ENCODE results near the gene HAL. TPM values are rescaled to one million over a fixed set of nuclear protein-coding genes. Genes with fewer than 3 reads are reported as not detected.

The HAL gene
- total RNA-seq, 1 donor from 2014 or later = 7.3 TPM

DNA sequence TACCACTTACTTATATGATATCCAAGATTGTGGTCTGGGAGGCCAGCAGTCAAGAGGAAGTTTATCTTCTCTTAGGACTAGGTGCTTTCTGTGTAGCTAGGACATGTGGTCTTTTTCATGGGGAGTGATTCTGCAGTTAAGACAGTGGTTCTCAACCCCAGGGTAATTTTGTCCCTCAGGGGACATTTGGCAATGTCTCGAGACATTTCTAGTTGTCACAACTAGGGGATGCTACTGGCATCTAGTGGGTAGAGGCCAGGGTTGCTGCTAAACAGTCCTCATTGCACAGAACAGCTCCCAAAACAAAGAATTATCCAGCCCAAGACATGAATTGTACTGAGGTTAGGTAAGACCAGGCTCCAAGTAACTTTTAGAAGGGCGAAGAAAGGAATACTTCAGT, 33.0 kb downstream of the HAL start:
- Histone ChIP-seq H3K27me3 (ENCODE audit: low read depth) (no peaks in the 10 kb centered on the region), H3K4me1 (no peaks in the 10 kb centered on the region), H3K27ac (no peak overlapping the region), H3K9me3 (no peaks in the 10 kb centered on the region), H3K4me3 (no peak overlapping the region), H3K36me3 (no peaks in the 10 kb centered on the region)
- intact Hi-C loops (cut with DNase I) = no loop called here
- ATAC-seq = no peak
- no peak for DNase-seq
- no peak for TF ChIP-seq CTCF (IDR thresholded peaks at IDR 0.05)

DNA sequence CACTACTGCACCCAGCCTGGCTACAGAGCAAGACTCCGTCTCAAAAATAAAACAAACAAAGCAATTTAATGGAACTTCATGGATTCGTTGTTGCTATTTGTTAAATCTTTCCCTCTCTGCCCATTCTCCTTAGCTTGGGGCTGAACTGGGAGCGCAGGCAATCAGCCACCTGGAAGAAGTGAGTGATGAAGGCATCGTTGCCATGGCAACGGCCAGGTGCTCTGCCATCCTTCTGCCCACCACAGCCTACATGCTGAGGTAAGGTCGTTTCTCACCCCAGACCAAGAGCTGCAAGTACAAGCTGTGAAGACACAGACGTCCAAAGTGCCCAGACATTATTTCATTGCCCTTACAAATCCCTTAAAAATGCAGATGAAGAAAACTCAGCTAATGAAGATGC, 33.9 kb downstream of the HAL start:
- no peak overlapping the region for H3K4me3 ChIP-seq
- no peak for ATAC-seq
- no peaks in the 10 kb centered on the region for H3K27me3 ChIP-seq (ENCODE audit: low read depth)
- no peaks in the 10 kb centered on the region for H3K36me3 ChIP-seq
- no peak for DNase-seq
- H3K27ac ChIP-seq = no peak overlapping the region
- TF ChIP-seq CTCF (IDR thresholded peaks at IDR 0.05) = no peak
- no peaks in the 10 kb centered on the region for H3K4me1 ChIP-seq
- H3K9me3 ChIP-seq = no peaks in the 10 kb centered on the region
- intact Hi-C loops (cut with DNase I) = no loop called here

GRCh38 chr12:95960241-95960640, 35.9 kb downstream of the HAL start:
- Histone ChIP-seq H3K4me1 (no peaks in the 10 kb centered on the region), H3K9me3 (no peaks in the 10 kb centered on the region), H3K27me3 (ENCODE audit: low read depth) (no peaks in the 10 kb centered on the region), H3K36me3 (no peaks in the 10 kb centered on the region), H3K4me3 (no peak overlapping the region), H3K27ac (no peak overlapping the region)
- intact Hi-C loops (cut with DNase I) = no loop called here
- ATAC-seq (no peak), DNase-seq (no peak)
- no peak for TF ChIP-seq CTCF (IDR thresholded peaks at IDR 0.05)

DNA sequence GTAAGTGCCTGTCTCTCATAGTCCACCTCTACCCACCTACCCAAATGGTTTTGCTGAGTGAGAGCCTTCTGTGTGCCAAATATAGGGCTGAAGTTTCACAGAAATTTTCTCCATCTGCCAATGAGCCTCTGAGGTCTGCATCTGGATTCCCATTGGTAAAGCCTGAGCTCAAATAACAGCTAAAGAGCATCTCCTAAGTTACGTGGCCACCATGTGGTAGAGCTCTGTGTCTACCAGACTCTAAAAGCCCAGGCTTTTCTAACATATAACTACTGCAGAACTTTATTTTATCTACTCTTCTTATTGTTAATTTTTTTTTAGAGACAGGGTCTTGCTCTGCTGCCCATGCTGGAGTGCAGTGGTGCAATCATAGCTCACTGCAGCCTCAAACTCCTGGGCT, 37.0 kb downstream of the HAL start:
- Histone ChIP-seq H3K9me3 (no peaks in the 10 kb centered on the region), H3K36me3 (no peaks in the 10 kb centered on the region), H3K4me3 (no peak overlapping the region), H3K27me3 (ENCODE audit: low read depth) (no peaks in the 10 kb centered on the region), H3K27ac (no peak overlapping the region), H3K4me1 (no peaks in the 10 kb centered on the region)
- peak; percentile 15 for TF ChIP-seq CTCF (IDR thresholded peaks at IDR 0.05)
- ATAC-seq = no peak
- no peak for DNase-seq
- intact Hi-C loops (cut with DNase I) = no loop called here

DNA sequence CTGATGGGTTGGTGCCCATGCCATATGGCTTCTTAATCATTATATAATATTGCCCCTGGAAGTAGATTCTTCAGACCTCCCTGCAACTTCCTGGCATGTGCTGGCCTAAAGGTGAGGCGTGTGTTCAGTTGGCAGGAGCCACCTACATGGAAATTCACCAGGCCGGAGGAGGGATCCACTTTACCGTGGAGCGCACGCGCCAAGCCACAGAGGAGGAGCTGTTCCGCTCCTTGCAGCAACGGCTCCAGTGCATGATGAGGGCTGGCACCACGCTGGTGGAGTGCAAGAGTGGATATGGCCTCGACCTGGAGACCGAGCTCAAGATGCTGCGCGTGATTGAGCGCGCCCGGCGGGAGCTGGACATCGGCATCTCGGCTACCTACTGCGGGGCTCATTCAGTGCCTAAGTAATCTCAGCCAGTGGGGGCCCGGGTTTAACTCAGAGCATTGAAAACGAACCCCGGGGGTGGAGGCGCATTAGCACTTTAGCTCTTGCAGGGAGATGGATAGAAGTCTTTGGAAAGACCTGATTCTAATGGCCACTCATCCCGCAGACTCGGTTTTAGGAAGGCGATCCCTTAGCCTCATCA, 39.5 kb downstream of the HAL start:
- intact Hi-C loops (cut with DNase I) = no loop called here
- Histone ChIP-seq H3K27ac (no peak overlapping the region), H3K4me1 (no peaks in the 10 kb centered on the region), H3K9me3 (no peaks in the 10 kb centered on the region), H3K36me3 (no peaks in the 10 kb centered on the region), H3K27me3 (ENCODE audit: low read depth) (no peaks in the 10 kb centered on the region), H3K4me3 (no peak overlapping the region)
- DNase-seq (no peak), ATAC-seq (no peak)
- no peak for TF ChIP-seq CTCF (IDR thresholded peaks at IDR 0.05)

Data from lower lobe of right lung (tissue), 2 donors.